GM21619 (cell line): ENCODE results near the gene ELAVL2.

Source experiments
- ATAC-seq: cut with Tn5 transposase; IDR thresholded peaks from one replicate; pipeline ENCODE4 v1.9.1; 2021; ENCODE audit not compliant: unreplicated experiment

The ELAVL2 gene

GRCh38 chr9:23771746-23772384 lies 54.2 kb downstream of the ELAVL2 start:
- ATAC-seq = no peak

GRCh38 chr9:23769307-23769935 lies 56.6 kb downstream of the ELAVL2 start:
- ATAC-seq = no peak

- ATAC-seq = no peak
These were observed 57.2 kb downstream of the ELAVL2 start for GRCh38 chr9:23768861-23769260.

- no peak for ATAC-seq
These were observed 59.4 kb downstream of the ELAVL2 start for GRCh38 chr9:23766613-23767012.

DNA sequence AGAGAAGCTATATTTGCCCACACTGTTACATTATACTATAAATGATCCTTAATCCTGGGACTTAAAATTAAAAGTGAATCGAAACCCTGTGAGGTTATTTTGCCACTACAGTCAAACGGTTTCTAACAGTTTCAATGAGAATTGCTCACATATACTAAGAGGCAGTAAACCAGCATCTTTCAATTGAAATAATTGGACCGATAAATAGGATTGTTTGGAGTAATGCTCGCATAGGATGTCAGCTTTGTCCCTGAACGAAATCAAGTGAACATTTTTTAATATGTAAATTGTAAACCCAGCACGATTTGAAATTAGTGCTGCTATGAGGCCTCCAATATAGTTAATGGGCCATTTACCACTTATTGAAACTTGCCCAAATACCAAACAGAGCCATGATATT lies 60.5 kb downstream of the ELAVL2 start:
- ATAC-seq = no peak

DNA sequence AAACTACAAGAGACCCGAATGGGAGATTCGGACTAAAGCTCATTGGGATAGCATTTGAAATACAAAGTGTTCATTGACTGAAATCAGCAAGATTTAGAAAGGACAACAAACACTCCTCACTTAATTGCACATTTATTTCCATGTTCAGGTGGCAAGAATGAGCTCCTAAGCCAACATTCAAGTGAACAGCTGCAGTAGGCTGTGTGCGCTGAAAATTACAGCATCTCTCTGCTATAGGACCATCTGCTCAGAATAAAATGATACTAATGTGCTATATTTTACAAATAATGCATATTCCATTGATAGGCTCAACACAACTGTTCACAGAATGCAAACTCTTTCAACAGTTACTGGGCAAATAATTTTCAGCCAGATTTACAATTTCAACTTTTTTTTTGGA lies 61.8 kb downstream of the ELAVL2 start:
- no peak for ATAC-seq

DNA sequence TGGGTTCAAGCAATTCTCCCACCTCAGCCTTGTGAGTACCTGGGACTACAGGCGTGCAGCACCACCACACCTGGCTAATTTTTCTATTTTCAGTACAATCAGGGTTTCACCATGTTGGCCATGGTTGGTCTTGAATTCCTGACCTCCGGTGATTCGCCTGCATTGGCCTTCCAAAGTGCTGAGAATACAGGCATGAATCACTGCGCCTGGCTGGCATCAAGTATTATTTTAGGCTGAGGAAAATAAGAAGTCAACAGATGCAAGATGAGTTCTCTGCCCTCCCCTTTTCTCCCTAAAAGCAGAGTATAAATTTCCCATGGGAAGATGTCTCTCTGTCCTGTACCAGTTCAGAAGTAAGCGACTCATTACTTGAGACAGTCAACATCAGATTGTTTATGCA lies 71.5 kb downstream of the ELAVL2 start:
- ATAC-seq = no peak

- no peak for ATAC-seq
These were observed 73.2 kb downstream of the ELAVL2 start for GRCh38 chr9:23752859-23753258.

DNA sequence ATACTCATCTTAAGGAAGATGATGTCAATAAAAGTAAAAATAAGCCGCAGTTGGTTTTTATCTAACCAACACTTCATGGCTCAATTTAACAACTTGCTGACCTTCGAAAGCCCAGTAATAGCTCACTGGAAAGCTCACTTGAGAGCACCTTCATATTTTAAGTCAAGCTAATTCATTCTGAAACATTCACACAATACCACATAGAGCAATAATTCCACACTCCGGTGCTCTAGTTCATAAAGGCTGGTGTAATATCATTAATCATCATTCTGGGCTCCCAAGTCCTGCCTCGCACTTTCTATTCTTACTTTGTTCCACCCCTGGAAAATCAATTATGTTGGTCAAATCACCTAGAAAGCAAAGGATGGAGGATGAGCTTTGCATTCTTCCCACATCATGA lies 74.4 kb downstream of the ELAVL2 start:
- ATAC-seq = no peak

GRCh38 chr9:23750808-23751207 lies 75.2 kb downstream of the ELAVL2 start:
- ATAC-seq = no peak

DNA sequence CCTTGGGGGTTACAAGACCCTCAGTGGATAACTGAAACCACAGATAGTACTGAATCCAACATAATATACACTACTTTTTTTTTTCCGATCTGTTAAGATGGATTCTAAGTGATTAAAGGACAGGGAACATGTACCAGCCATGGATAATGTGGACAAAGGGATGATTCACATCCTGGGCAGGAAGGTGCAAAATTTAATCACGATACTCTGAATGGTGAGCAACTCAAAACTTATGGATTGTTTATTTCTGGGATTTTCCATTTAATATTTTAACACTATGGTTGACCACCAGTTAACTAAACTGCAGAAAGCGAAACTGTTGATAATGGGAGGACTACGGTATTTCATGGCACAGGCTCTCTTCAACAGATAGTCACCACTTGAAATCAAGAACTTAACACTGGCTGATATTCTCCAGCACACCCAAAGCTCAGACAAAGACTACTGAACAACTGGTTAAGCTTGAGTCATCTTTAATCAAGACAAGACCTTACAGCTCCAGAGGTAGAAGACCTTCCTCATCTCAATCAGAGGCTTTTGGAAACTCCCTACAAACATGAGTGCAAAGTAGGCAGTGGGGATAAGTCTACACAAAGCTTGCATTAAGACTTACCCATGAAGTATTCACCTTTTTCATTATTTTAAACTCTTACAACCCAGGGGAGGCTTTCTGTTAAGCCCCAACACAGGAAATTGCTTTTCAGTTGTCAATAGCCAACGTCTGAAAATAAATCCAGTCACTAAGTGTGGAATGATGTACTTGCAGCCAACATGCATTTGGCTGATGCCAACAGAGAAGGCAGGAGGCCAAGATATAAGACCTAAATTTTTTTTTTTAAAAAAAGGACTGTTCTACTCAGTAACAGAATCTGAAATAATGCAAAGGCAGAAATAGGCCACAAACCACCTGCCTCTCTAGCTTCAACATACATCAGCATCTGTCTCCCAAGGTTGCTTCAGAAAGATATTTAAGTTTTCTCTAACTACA lies 78.7 kb downstream of the ELAVL2 start:
- ATAC-seq = no peak

GRCh38 chr9:23746317-23746716 lies 79.7 kb downstream of the ELAVL2 start:
- no peak for ATAC-seq

GRCh38 chr9:23743036-23743435 lies 83.0 kb downstream of the ELAVL2 start:
- ATAC-seq = no peak

DNA sequence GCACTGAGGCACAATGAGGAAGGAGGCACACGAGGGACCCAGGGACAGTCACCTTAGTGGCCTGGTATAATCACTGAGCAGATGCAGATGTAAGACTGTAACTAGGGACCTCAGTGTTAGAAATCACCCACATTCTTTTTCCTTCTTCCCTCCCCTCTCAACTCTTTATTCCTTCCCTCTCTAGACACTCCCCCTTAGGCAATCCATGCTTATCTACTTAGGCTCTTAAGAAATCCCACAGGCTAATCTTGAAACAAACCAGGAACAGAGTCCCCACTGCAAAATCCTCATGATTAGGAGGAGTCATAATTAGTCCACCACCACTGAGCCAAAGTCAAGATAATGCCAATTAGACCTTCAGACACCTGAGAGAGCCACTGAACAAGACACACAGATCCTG lies 84.7 kb downstream of the ELAVL2 start:
- ATAC-seq = no peak

DNA sequence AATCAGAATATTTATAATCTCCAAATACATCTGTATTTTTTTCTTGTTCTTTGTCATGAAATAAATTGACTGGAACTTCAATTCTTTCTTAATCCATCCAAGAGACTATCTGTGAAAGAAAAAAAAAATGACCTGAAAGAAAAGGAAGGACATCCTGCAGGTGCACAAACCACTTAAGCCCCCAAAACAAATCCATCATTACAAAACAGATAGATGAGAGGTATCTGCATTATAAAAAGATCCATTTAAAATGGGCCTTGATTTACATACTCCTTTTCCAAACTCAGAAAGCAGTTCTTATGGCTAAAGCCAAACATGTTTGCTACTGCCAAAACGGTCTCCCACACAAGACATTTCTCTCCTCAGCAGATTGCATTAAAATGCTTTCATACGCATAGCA lies 85.5 kb downstream of the ELAVL2 start:
- ATAC-seq = no peak

GRCh38 chr9:23739753-23740152 lies 86.3 kb downstream of the ELAVL2 start:
- no peak for ATAC-seq

DNA sequence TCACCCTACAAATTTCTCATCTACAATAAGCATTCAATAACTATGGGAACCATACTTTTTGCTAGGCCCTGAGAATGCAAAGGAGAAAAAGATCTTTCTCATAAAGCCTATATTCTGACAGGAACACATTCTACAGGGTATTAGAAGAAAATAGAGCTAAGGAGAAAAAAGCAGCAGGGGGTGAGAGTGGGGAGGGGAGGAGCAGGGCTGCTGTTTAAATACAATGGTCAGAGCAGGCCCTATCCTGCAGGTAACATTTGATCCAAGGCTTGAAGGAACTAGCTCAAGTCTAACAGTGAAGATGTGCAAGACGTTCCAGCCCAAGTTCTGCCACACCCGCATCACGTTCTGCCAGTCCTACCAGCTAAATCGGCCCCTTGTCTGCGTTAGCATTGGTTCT lies 89.7 kb downstream of the ELAVL2 start:
- ATAC-seq = no peak

DNA sequence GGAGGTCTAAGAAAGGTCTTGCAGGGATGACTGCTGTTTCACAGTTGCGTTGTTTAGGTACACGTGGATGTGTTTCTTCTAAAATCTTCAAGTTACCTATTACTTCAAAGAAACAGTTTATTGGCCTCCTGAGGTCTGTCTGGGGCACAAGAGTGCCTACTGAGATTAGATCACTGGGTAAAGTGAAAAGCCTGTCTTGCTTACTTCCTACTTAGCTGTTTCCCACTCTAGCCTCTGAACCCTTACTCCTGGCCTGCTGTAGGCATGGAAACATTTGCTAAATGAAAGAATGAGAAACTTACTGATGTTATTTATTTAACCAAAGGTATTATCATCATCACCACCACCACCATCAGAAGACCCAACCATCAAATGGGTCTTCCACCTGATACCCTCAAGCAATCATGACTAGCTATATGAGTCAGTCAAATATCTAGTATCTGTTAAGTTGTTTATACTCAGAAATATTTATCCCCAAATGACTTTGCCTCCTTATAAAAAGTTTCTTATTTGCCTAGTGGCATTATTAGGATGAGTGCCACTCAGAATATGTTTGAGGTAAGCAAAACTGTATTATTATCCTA lies 92.5 kb downstream of the ELAVL2 start:
- no peak for ATAC-seq

DNA sequence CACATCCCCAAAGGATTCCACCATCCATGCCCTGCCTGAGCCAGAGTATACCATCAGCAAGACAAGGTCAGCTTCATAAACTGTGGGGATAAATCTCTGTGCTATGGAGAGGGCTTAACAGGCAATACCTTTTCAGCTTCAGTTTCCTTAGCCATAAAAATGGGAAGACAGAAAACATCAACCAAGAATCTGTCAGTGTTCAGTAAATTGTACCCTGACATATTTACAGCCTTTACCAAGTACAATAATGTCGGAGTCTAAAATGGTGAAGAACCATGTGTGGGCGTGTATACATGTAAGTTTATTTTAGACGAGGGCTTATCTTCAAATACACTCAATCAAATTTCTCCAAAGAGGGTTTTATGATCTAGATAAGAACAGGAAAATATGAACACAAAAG lies 94.7 kb downstream of the ELAVL2 start:
- no peak for ATAC-seq

DNA sequence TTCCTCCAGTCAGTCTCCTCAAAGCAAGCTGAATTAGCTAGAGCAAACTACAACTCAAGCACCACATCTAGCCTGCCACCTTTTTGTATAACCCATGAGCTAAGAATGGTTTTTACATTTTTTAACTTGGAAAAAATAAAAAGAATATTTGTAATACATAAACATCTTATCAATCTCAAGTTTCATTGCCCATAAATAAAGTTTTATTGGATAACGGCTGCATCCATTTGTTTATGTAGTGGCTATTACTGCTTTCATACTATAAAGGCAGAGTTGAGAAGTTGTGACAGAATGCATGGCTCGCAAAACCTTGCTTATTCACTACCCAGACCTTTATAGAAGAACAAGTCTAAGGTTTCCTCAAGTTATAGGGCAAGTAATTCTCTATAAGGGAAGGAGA lies 95.7 kb downstream of the ELAVL2 start:
- ATAC-seq = no peak

GRCh38 chr9:23728736-23729135 lies 97.3 kb downstream of the ELAVL2 start:
- no peak for ATAC-seq
